OCI-LY7 (cell line): ENCODE measurements around the gene METTL4. TPM values are rescaled to one million over a fixed set of nuclear protein-coding genes. Genes with fewer than 3 reads are reported as not detected.
A peak's percentile ranks its signal among the peaks of the same experiment; 100 is the strongest.

ENCODE experiments used
- BruUV-seq: library from RNA; stranded (reverse); fragments of 400-500 nt; replicated peaks from 2 replicates; lab custom pipeline; 2021; lab: Mats Ljungman, UMichigan
- CTCF ChIA-PET: fragments of 300-600 bp; sonication (Branson Sonifier 250); formaldehyde crosslinking; loops from one replicate; lab custom pipeline; 2022; ENCODE audit warnings: antibody characterized with exemption; ENCODE audit not compliant: unreplicated experiment; lab: Charles Lee
- POLR2A ChIA-PET: fragments of 300-600 bp; sonication (Branson Sonifier 250); formaldehyde crosslinking; loops from one replicate; lab custom pipeline; 2022; ENCODE audit warnings: antibody characterized with exemption; lab: Charles Lee
- DNase-seq: peaks from one replicate; pipeline ENCODE4 v3.0.0-alpha.2; 2015; ENCODE audit warnings: low spot score
- H2AFZ ChIP-seq: fragments of 200-600 bp; sonication (generic), shearing (Covaris generic); 2 replicates; pipeline ENCODE4 v1.6.1; 2014; ENCODE audit warnings: mild to moderate bottlenecking, antibody characterized with exemption, low read length, moderate library complexity
- H3K27ac ChIP-seq: fragments of 200-600 bp; sonication (generic); 2 replicates; pipeline ENCODE4 v1.5.1; 2014; ENCODE audit warnings: mixed run types, low read depth, mild to moderate bottlenecking, moderate library complexity, low read length, inconsistent platforms; ENCODE audit not compliant: poor library complexity, severe bottlenecking
- H3K36me3 ChIP-seq: fragments of 200-600 bp; sonication (generic); 2 replicates; pipeline ENCODE4 v1.6.1; 2014; ENCODE audit warnings: mild to moderate bottlenecking, antibody characterized with exemption, low read length, moderate library complexity, mixed read lengths; ENCODE audit not compliant: insufficient read depth
- H3K4me1 ChIP-seq: fragments of 200-600 bp; sonication (generic); 2 replicates; pipeline ENCODE4 v1.5.1; 2014; ENCODE audit warnings: mild to moderate bottlenecking, low read length; ENCODE audit not compliant: insufficient read depth, poor library complexity, severe bottlenecking
- H3K4me2 ChIP-seq: fragments of 200-600 bp; sonication (generic); 2 replicates; pipeline ENCODE4 v1.6.1; 2014; ENCODE audit warnings: mild to moderate bottlenecking, low read length
- H3K4me3 ChIP-seq: fragments of 200-600 bp; sonication (generic); 2 replicates; pipeline ENCODE4 v1.5.1; 2014; ENCODE audit warnings: mild to moderate bottlenecking, low read depth, low read length; ENCODE audit not compliant: poor library complexity, severe bottlenecking
- H3K79me2 ChIP-seq: fragments of 200-600 bp; sonication (generic); 2 replicates; pipeline ENCODE4 v1.6.1; 2016; ENCODE audit warnings: low read depth, mild to moderate bottlenecking, low read length, moderate library complexity, mixed read lengths; ENCODE audit not compliant: insufficient read depth
- H3K9me2 ChIP-seq: fragments of 200-600 bp; sonication (generic); 2 replicates; pipeline ENCODE4 v1.6.1; 2016; ENCODE audit warnings: mild to moderate bottlenecking, low read length, mixed read lengths; ENCODE audit not compliant: insufficient read depth
- H3K9me3 ChIP-seq: fragments of 200-600 bp; sonication (generic); 2 replicates; pipeline ENCODE4 v1.6.1; 2014; ENCODE audit warnings: mild to moderate bottlenecking, mixed run types, low read length, mixed read lengths
- H4K20me1 ChIP-seq: fragments of 200-600 bp; sonication (generic); 2 replicates; pipeline ENCODE4 v1.6.1; 2014; ENCODE audit warnings: mild to moderate bottlenecking, antibody characterized with exemption, low read length, moderate library complexity, mixed read lengths; ENCODE audit not compliant: insufficient read depth
- EZH2phosphoT487 ChIP-seq: fragments of 200-600 bp; sonication (generic); IDR thresholded peaks from 2 replicates; pipeline ENCODE4 v1.6.1; 2018; ENCODE audit warnings: low read depth, borderline replicate concordance, mild to moderate bottlenecking, mixed run types, antibody characterized with exemption, low read length, moderate library complexity, mixed read lengths
- intact Hi-C: fragments of 100-400 bp; cut with micrococcal nuclease; formaldehyde crosslinking; loops from one replicate; pipeline ENCODE4 v1.10.0; 2022; ENCODE audit not compliant: unreplicated experiment
- total RNA-seq, 2 experiments: library from RNA; depleted of rRNA in 1 of 2; stranded (reverse); fragments of >200 nt in 1 of 2; shearing (Covaris generic) in 1 of 2; gene quantifications; 2 replicates each; pipeline ENCODE4 v1.2.3, GENCODE V29; 2014 to 2022
- TF ChIP-seq, protein P1 (sequence below): fragments of 200-600 bp; sonication (generic); conservative IDR thresholded peaks from 2 replicates; pipeline ENCODE4 v1.5.1; 2014; ENCODE audit warnings: mild to moderate bottlenecking, antibody characterized with exemption, low read length, moderate library complexity, mixed read lengths

Gene METTL4
- total RNA-seq, 2 experiments from 2014 or later = 11.8 to 23.7 TPM

DNA sequence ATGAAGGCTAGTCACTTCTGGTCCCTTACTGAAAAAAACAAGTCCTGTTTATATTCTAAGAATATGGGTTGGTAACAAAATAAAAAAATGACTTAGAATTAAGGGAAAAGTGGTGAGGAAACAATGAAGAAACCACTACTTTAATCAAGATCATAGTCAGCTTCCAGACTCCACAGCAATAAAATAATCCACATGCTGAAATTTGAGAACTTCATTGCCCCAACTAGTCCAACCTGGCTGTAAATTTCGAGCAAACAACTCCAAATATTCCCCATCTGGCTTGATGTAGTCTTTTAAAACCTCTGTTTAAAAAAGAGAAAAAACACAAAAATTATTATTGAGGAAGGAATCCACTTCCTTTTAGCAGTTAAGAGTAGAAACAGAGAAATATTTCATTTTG, 32.5 kb downstream of the METTL4 start:
- no peaks in the 10 kb centered on the region for H4K20me1 ChIP-seq

DNA sequence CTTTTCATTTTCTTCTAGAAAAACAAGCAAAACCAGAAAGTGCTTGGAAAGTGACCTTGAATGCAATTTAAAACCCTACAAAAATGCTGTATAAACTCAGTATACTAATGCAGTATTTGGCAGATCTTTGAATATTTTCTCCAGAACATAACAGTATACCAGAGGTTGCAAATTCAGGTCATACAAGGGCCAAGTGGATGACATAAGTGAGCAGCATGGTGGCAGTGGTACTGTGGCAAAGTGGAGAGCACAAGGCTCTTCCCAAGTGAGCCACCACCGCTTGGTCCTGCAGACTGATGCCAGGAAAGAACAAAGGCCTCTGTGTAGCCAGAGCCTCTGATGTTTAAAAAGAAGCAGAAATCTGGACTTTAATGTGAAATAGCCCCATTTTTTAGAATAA, 33.1 kb downstream of the METTL4 start:
- Histone ChIP-seq H3K4me1 (peaks cover 94% of the 10 kb centered on the region), H3K79me2 (no peaks in the 10 kb centered on the region), H4K20me1 (no peaks in the 10 kb centered on the region), H3K36me3 (peaks cover 43% of the 10 kb centered on the region), H3K9me2 (no peaks in the 10 kb centered on the region), H3K4me2 (0 out of 2 replicates have a peak overlapping the region, but pooled peaks have one; percentile 2), H2AFZ (peak overlapping the region; percentile 50; the same call in 1 of the 2 replicates), H3K9me3 (peaks cover 7% of the 10 kb centered on the region; the same call in 1 of the 2 replicates), H3K27ac (peak overlapping the region; percentile 99), H3K4me3 (no peak overlapping the region)
- intact Hi-C loops = no loop called here
- DNase-seq = no peak
- TF ChIP-seq, protein P1, sequence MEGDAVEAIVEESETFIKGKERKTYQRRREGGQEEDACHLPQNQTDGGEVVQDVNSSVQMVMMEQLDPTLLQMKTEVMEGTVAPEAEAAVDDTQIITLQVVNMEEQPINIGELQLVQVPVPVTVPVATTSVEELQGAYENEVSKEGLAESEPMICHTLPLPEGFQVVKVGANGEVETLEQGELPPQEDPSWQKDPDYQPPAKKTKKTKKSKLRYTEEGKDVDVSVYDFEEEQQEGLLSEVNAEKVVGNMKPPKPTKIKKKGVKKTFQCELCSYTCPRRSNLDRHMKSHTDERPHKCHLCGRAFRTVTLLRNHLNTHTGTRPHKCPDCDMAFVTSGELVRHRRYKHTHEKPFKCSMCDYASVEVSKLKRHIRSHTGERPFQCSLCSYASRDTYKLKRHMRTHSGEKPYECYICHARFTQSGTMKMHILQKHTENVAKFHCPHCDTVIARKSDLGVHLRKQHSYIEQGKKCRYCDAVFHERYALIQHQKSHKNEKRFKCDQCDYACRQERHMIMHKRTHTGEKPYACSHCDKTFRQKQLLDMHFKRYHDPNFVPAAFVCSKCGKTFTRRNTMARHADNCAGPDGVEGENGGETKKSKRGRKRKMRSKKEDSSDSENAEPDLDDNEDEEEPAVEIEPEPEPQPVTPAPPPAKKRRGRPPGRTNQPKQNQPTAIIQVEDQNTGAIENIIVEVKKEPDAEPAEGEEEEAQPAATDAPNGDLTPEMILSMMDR = no peak
- no peak for TF ChIP-seq EZH2phosphoT487
- ChIA-PET POLR2A (interaction anchor here (1.6 kb wide), 1 partner anchor 17 kb away, joined by 6 read pairs; no protein-coding TSS in a partner anchor), CTCF (no interaction called here)
- BruUV-seq = no TSS peak

More for the DNA sequence above, 32.5 kb downstream of the METTL4 start:
- no peak overlapping the region for H3K4me3 ChIP-seq
- H3K4me1 ChIP-seq = peaks cover 94% of the 10 kb centered on the region
- intact Hi-C loops = no loop called here
- peak overlapping the region; percentile 50; the same call in 1 of the 2 replicates for H2AFZ ChIP-seq
- ChIA-PET POLR2A (no interaction called here), CTCF (no interaction called here)
- H3K4me2 ChIP-seq = 0 out of 2 replicates have a peak overlapping the region, but pooled peaks have one; percentile 2
- TF ChIP-seq, protein P1 = no peak
- no peak for TF ChIP-seq EZH2phosphoT487
- no peaks in the 10 kb centered on the region for H3K9me2 ChIP-seq
- no TSS peak for BruUV-seq
- H3K79me2 ChIP-seq = no peaks in the 10 kb centered on the region
- H3K27ac ChIP-seq = peak overlapping the region; percentile 99
- H3K36me3 ChIP-seq = peaks cover 43% of the 10 kb centered on the region
- 0 out of 2 replicates have a peak, but pooled peaks cover under 1% of the 10 kb centered on the region for H3K9me3 ChIP-seq
- DNase-seq = no peak

GRCh38 chr18:2537296-2537695, 34.0 kb downstream of the METTL4 start:
- BruUV-seq = no TSS peak
- H2AFZ ChIP-seq = no peak overlapping the region
- ChIA-PET POLR2A (interaction anchor here (0.7 to 1.6 kb wide), 8 partner anchors 13 to 362 kb away, joined by 3 to 9 read pairs (median 4); no protein-coding TSS in a partner anchor), CTCF (no interaction called here)
- H3K9me3 ChIP-seq = peaks cover 16% of the 10 kb centered on the region; the same call in 1 of the 2 replicates
- H3K27ac ChIP-seq = peak overlapping the region; percentile 99
- H3K9me2 ChIP-seq = no peaks in the 10 kb centered on the region
- no peak overlapping the region for H3K4me3 ChIP-seq
- no peak for DNase-seq
- peak overlapping the region; percentile 80 for H3K4me2 ChIP-seq
- peaks cover 50% of the 10 kb centered on the region for H3K36me3 ChIP-seq
- H4K20me1 ChIP-seq = no peaks in the 10 kb centered on the region
- peaks cover 92% of the 10 kb centered on the region for H3K4me1 ChIP-seq
- TF ChIP-seq, protein P1 = no peak
- no peak for TF ChIP-seq EZH2phosphoT487
- intact Hi-C loops = no loop called here
- no peaks in the 10 kb centered on the region for H3K79me2 ChIP-seq
